RKO (cell line): ENCODE measurements around the gene SIRPB2.

Source experiments
- DNase-seq: peaks from one replicate; pipeline ENCODE4 v3.0.0-alpha.2; 2016; ENCODE audit warnings: low spot score

The SIRPB2 gene

DNA sequence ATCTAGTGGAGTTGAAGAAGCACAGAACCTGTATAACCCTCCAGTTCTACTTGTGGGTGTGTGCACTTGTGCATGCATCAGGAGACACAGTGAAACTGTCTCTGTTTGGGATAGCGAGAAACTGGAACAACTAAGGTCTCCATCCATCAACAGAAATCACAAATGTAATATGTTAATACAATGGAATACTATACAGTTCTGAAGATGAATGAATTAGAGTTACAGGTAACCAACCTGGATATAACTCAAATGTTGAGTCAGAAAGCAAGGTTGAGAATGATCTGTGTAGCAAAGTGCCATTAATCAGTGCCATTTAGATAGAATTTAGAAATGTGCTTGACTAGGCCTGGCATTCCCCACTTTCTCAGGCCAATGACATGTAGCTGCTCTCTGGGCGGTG, 20.0 kb downstream of the SIRPB2 start:
- DNase-seq = no peak

DNA sequence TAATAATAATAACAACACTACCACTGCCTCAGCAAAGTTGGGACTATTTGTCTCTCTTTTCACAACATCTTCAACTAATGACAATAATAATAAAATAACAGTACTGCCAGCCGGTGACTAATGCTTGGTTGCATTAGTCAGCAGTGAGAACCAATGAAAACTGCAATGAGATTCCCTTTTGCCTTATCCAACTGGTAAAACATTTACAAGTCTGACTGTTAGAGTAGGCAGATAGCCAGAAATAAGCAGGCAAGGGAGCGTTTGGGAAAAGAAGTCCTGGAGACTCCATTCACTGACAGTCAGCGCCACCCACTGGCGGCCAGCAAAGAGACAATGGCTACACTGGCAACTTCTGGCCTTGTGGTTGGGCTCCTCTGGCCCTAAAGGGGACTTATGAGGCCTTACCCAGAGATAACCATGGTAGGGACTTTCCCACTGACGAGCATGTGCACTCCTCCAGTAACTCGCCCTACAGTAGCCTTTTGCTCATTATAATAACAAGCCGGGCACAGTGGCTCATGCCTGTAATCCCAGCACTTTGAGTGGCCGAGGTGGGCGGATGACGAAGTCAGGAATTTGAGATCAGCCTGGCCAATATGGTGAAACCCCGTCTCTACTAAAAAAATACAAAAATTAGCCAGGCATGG, 21.2 kb downstream of the SIRPB2 start:
- DNase-seq = peak; percentile 99

- no peak for DNase-seq
These were observed 21.8 kb downstream of the SIRPB2 start for GRCh38 chr20:1469306-1469905.

DNA sequence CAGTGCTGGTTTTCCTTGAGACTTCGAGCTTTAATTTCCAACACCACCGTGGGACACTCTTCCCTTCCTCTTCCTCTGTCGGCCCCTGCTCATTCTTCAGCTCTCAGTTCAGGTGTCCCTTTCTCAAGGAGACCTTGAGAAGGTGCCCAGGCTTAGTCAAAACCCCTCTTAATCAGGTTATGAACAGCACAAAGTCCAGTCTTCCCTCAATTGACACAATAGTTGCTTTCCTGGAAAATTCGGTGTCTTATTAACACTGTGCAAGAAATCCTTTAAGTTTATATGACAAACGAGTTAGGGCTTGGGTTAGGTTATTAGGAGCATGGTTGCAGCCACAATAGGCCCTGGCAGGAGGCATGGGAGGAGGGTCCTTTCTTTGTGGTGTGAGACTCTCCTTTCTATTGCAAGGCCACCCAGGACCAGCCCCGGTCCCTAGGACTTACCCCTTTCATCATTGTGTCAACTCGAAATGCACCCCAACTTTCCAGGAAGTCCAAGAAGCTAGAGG, 23.0 kb downstream of the SIRPB2 start:
- no peak for DNase-seq

DNA sequence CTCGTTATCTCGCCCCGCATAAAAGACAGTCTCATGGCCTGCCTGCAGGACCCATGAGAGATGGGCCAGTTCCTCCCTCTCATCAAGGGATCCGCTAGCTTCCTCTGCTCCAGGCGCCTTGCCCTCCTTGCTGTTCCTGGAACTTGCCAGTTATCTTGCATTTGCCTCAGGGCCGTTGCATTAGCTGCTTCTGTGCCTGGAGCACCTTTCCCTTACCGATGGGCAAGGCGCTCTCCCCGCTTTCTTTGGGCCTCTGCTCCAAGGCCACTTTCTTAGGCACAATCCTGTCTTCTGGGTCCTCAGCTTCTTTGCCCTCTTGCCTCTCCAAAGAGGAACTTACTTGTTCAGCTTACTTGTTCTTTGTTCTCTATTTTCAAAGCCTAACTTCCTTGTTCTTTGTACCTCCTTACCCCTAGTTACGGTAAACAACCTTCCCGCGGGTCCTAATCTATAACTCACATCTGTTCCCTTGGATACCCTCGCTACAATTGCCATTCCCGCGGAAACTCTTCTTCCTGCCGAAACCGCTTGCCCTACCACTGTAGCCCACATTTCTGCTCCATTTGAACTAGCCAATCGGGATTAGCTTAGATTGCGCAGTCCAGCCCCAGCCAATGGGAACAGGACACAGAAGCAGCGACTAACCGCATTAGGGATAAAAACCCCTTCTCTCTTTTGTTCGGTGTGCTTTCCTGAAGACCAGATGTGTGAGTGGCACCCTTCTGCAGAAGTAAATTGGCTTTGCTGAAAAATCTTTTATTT, 23.7 kb downstream of the SIRPB2 start:
- no peak for DNase-seq

DNA sequence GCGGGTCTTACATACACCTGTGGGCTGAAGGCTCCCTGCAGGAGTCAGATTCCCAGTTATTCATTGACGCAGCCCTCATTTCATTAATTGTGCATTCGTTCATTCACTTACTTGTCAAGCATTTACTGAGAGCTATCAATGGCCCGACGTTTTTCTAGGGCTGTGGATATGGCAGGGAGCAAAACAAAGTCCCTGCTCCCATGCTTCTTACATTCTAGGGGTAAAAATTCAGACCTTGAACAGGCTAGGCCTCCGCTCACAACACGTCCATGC, 24.2 kb downstream of the SIRPB2 start:
- no peak for DNase-seq

DNA sequence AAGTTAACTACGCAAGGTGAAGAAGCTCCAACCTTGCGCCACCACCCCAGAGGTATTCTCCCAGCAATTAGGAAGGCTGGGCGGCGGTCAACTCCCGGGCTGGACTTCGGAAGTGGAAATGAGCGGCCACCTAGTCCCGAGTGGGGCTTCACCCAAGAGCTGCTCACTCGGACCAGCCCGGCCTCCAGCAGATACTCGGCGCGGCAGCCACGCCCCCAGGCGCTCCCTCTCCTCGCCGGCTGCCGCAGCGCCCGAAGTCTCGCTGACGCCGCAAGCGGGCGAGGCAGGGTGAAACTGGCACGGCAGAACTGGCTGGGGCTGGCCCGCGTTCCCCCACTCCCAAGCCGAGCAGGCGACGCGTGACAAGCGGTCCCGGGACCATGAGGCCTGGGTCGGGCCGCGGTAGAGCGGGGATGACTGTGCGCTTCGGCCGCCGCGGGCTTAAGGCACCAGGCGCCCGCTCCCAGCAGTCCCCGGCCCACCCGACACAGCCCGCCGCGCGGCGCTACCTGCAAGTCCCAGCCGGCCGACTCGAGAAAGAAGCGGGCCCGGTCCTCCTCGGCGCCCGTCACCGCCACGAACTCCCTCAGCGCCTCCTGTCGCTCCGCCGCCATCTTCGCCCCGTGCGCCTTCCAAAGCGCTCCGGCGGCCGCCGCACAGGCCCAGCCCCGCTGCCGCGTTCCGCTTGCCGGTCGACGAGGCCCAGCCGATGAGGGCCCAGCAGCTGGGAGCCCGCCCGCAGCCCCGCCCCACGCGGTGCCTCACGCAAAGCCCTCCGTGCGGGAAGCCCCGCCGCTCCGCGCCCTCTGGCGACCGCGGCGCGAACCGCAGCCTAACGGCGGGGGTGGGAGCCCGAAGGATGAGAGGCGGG, 24.8 kb downstream of the SIRPB2 start, which contains the start of gene NSFL1C:
Gene NSFL1C, minus strand, starts transcription at position 639 of the 871 bp plus-strand sequence. Its CDS starts 25 bp downstream, at position 614.
- peak; percentile 96 for DNase-seq

DNA sequence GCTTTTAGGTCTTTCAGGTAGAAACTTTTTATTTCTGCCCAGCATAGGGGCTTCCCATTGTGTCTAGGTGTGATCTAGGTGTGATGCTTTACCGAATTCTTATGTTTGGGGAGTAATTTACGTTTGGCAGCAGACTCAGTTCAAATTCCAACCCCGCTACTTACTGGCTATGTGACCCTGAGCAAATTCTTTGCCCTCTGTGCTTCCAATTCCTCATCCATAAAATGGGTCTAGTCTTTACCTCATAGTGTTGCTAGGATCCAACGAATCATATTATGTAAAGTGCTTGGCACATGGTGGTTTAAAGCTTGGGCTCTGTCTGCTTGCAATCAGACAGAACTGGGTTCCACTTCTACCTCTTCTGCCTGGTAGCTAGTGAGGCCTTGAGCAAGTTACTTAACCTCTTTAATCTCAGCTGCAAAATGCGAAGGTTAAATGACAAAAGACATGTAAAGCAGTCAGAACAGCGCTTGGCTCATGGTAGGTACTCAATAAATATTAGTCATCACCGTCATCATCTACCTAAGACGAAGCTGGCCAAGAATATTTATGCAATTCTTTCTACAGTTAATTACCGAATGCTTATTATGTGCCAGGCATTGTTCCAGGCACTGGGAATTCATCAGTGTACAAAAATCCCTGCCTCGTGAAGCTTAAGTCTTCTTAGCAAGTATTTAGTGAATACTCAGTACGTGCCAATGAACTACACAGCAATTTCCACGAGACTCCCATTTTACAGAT, 25.6 kb downstream of the SIRPB2 start:
- DNase-seq = peak; percentile 61

- DNase-seq = no peak
These were observed 27.1 kb downstream of the SIRPB2 start for GRCh38 chr20:1463971-1464570.

DNA sequence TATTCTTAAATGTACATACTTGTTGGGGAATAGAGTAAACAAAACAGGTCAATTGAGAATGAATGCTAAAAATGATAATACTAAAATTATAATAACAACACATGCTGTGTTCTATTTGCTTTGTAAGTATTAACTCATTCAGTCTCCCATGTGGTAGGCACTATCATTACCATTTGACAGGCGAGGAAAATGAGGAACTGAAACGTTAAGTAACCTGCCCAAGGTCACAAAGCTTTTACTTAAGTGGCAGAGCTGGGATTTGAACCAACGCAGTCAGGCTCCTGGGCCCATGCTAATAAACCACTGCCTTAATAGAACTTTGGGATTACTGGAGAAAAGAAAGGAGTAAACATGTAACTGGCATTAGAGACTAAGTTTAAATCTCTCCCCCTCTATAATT, 28.4 kb downstream of the SIRPB2 start:
- no peak for DNase-seq

GRCh38 chr20:1462001-1462400, 29.2 kb downstream of the SIRPB2 start:
- no peak for DNase-seq

DNA sequence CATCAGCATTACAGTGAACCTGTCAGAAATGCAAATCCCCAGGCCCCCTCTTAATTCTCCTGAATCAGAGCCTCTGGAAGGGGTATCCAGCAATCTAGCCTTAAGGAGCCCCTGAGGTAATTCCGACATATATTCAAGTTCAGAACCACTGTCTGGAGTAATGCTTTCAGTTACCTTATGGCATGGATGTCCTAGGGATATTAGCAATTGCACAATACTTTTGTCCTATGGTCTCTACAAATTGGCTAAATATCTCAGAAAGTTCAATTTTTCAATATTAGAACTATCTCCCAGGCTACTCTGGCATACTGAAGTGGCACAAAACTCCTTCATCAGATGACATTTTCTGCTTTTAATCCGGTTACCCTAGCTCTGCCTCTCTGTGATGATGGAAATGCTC, 30.9 kb downstream of the SIRPB2 start:
- DNase-seq = no peak

GRCh38 chr20:1457992-1458391, 33.2 kb downstream of the SIRPB2 start:
- DNase-seq = no peak

DNA sequence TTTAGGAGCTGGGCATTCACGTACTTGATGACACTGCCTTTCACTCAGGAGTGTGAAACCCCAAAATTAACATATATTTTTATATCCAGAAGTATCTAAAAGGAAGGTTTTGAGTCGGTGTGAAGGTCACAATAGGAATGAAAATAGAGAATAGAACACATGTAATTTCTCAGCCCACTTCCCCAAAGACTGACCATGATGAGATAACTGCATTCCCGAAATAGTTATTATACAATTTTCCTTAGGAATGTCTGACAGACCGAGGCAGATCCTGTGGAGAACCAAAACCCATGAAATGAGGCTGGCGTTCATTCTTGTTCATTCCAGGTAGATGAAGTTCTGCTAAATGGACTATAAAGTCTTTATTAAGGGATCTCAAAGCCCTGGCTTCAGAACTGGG, 34.9 kb downstream of the SIRPB2 start:
- no peak for DNase-seq

GRCh38 chr20:1450926-1451491, 40.2 kb downstream of the SIRPB2 start:
- DNase-seq = no peak

- no peak for DNase-seq
These were observed 41.9 kb downstream of the SIRPB2 start for GRCh38 chr20:1449370-1449769.

DNA sequence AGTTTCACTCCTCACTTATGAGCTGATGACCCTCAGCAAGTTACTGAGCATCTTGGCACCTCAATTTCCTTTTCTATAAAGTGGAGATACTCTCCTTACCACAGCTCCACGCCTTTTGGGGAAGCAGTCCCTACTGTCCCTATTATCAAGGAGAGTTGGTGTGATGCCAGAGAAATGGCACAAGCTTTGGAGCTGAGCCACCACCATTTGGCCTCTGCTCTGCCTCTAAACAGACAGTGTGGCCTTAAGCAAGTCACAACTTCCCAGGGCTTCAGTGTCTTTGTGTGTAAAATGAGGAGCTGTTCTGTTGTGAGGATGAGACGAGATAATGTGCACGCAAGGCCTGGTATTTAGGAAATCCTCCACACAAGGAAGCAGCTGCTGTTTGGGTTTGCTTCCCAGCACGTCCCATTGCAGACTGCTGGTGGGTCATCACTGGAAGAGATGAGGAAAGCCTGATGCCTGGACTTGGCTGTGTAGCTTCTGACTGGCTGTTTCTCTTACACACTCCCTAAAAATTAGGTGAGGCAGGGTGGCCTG, 43.1 kb downstream of the SIRPB2 start:
- DNase-seq = no peak

- DNase-seq = no peak
These were observed 44.7 kb downstream of the SIRPB2 start for GRCh38 chr20:1446536-1446935.

GRCh38 chr20:1443085-1443484, 48.1 kb downstream of the SIRPB2 start:
- no peak for DNase-seq

GRCh38 chr20:1442304-1442703, 48.9 kb downstream of the SIRPB2 start:
- no peak for DNase-seq

- no peak for DNase-seq
These were observed 50.1 kb downstream of the SIRPB2 start for GRCh38 chr20:1441133-1441532.
